ENCODE data around the gene PLXDC1.

GRCh38 chr17:39131616-39132015 is 19.8 kb downstream of the PLXDC1 start:
- TF ChIP-seq CTCF (conservative IDR thresholded peaks at IDR 0.05; ENCODE audit: low read depth in 2 of 2) (no peak), EZH2 (IDR thresholded peaks at IDR 0.05; ENCODE audit: low read depth, unreplicated experiment) (no peak), POLR2AphosphoS5 (IDR thresholded peaks at IDR 0.05; ENCODE audit: low read depth) (no peak), EZH2phosphoT487 (IDR thresholded peaks at IDR 0.05; ENCODE audit: unreplicated experiment) (no peak), REST (IDR thresholded peaks at IDR 0.05; ENCODE audit: unreplicated experiment) (no peak), JUNB (IDR thresholded peaks at IDR 0.05; ENCODE audit: unreplicated experiment) (no peak), CREB1 (CRISPR knock-in tag; IDR thresholded peaks at IDR 0.05; ENCODE audit: low read depth) (no peak)
